Testis (tissue), 2 donors: Measurements from ENCODE around the gene ANKRD11.

Source experiments
- POLR2A ChIP-seq: fragments of 450-650 bp; IDR thresholded peaks from one replicate; pipeline ENCODE4 v1.6.1; 2017; ENCODE audit warnings: antibody characterized with exemption, mild to moderate bottlenecking, moderate library complexity
- TF ChIP-seq, protein P1 (sequence below), 3 experiments: fragments of 450-650 bp in 2 of 3; fragments of 200-600 bp in 1 of 3; sonication (generic) in 1 of 3; IDR thresholded peaks; one replicate each; pipeline ENCODE4 v1.5.1; 2016 to 2019; ENCODE audit warnings: antibody characterized with exemption in 3 of 3, mild to moderate bottlenecking in 2 of 3, moderate library complexity in 1 of 3

DNA sequence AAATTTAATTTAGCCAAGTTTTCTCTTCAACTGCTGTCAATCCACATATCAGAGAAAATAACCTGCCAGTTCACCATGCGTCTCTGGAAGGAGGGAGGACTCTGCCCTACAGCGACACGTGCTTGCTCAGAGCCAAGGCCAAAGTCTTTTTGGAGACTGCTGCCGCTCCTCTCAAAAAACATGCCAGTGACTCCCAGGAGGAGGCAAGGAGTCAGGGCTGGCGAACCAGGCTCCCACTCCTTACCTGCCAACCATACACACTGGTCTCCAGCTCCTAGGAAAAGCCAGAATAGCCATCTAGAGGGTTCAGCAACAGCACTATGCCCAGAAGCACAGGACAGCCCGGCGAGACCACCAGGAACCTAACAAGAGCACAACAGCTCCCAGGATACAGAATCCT lies 73.0 kb downstream of the ANKRD11 start:
- TF ChIP-seq, protein P1, sequence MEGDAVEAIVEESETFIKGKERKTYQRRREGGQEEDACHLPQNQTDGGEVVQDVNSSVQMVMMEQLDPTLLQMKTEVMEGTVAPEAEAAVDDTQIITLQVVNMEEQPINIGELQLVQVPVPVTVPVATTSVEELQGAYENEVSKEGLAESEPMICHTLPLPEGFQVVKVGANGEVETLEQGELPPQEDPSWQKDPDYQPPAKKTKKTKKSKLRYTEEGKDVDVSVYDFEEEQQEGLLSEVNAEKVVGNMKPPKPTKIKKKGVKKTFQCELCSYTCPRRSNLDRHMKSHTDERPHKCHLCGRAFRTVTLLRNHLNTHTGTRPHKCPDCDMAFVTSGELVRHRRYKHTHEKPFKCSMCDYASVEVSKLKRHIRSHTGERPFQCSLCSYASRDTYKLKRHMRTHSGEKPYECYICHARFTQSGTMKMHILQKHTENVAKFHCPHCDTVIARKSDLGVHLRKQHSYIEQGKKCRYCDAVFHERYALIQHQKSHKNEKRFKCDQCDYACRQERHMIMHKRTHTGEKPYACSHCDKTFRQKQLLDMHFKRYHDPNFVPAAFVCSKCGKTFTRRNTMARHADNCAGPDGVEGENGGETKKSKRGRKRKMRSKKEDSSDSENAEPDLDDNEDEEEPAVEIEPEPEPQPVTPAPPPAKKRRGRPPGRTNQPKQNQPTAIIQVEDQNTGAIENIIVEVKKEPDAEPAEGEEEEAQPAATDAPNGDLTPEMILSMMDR (IDR thresholded peaks at IDR 0.05), result no peak
- TF ChIP-seq POLR2A, result no peak
